HUDEP-2 (cell line): Measurements from ENCODE around the gene CCDC24.

Source experiments
- DNase-seq, 76 experiments: peaks; one replicate each; lab custom pipeline; 2025; ENCODE audit not compliant: unreplicated experiment in 76 of 76; lab: John Stamatoyannopoulos, UW

CCDC24 gene

DNA sequence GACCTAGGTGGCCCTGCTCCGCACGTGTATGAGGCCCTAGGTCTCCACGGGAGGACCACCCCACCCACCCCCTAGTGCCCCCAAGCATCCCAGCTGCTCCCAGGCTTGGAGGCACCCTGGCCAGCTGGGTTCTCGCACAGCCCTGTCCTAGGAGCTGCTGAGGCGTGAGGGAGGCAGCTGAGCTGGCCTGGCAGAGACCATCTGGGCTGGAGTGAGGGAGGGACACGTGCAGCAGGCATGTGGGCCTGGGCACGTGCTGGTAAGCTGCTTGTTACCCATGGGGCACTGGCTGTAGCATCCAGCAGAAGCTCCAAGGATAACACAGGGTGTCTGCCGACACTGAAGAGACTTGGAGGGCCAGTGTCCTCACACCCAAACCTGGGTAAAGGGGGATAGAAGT, 29.8 kb downstream of the CCDC24 start:
- no peak for DNase-seq

DNA sequence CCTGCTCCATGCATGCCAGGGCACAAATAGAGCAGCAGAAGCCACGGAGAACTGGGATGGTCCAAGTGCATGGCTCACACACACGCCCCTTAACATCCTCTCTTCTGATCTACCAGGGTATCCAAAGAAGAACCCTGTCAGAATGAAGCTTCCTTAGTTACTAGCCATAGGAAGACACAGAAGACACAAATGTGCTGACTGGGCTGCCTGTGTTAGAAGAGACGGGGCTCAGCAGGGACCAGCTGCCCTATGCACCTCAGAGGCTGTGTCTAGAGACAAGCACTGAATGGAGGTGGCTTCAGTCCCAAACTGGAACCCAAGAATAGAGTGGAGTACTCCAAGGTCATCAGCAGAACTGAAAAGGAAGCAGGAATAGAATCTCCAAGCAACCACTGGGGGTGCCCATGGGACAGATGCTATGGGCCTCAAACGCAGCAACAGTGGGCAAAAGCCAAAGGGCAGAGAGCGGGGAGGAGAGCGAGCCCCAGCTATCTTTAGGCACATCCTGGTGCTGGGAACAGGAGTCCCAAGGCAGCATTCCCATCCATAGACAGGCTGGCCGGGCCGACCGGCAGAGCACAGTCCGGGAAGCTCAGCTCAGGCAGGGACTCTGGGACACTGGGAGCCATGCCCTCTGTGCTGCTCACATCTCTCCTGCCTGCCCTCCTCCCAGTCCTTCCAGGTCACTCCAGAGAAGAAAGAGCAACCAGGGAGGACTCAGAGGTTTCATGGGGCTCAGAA, 30.4 kb downstream of the CCDC24 start:
- DNase-seq, result no peak

DNA sequence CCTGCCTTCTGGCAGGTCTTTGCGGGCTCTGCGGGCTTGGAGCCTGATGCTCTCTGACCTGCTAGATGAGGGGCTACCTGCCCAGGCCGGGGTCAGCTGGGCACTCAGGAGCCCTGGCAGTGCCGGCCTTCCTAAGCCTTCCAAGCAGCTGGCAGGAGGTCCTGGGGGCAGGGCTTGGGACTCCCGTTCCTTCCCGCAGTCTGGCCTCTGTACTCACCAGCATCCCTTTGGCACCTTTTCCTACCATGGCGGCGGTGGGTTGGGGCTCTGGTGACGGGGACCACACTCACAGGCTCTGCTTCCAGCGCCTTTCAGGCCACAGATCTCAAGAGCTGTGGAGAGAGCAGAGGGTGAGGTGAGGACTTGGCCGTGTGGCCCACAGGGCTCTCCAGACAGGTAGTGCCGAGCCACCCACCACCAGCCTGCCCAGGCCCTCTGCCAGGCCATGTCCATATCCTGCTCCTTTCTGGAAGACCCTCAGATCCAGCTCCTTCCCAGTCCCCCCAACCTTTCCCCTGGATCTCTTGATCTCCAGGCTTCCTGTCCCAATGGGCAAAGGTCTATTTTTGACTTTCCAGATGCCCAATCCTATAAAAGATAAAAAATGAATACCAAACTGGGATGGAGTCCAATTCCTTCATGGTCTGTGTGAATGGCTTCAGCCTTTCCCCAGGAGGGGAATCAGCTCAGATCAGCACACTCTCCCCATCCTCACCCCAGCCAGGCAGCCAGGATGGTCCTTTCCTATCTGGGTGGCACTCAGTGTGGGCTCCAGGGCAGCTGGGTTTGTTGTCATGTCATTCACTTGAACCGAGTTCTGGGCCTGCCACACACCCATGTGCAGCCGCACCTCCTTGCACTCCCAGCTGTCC, 32.9 kb downstream of the CCDC24 start:
- no peak for DNase-seq

DNA sequence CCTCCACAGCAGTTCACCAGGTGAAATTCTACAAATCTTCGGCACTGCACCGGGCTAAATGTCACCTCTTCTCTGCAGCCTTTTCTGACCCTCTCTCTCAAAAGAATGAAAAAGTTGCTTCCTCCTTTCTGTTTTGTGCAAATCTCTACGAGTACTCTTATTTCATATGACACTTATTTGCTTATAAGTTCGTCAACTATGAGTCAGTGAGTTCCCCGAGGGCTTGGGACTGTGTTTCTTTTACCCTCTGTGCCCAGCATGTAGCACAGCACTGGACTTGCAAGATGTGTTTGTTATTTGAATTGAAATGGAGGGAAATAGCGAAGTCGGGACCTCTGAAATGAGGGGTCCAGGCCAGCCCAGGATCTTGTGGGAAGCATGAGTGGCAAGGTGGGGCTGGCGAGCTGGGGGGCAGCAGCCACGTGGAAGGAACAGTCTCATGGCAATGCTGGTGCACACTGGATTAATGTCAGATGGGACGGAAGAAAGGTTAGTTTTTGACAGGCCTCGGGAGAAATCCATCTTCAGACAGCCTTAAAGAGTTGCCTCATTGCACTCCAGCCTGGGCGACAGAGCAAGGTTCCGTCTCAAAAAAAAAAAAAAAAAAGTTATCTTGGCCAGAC, 33.6 kb downstream of the CCDC24 start:
- no peak for DNase-seq

DNA sequence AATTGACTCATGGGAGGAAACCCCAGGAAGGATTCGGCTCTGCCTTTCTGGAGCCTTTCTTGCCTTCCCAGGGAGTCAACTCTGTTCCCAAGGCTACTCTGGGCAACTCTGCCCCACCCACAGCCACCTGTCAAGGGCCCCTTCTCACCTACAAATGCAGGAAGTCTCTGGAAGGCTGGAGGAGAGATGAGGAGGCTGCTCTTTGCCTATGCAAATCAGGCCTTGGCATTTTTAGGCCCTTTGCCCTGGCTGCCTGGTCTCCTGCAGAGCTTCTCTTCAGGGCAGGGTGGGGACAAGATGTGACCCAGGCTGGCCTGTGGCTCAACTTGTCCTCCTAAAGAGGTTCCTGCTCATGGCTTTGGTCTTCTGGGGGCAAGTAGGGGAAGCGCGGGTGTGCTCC, 34.4 kb downstream of the CCDC24 start:
- DNase-seq, result no peak

DNA sequence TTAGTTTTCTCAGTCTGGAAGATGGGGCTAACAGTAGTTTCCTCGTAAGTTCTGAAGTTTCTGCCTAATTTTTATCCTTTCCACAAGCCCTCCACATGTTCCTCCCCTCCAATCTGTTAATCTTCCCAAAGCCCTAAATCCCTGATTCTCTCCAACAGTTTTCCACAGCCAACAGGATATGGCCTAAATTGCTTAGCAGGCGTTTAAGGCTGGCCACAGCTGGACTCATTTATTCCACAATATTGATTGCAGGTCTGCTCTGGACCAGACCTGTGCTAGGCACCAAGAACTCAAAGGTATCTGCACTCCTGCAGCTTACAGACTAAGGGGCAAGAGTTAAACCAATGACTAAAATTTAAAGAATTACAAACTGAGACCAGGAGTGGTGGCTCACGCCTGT, 35.9 kb downstream of the CCDC24 start:
- no peak for DNase-seq

DNA sequence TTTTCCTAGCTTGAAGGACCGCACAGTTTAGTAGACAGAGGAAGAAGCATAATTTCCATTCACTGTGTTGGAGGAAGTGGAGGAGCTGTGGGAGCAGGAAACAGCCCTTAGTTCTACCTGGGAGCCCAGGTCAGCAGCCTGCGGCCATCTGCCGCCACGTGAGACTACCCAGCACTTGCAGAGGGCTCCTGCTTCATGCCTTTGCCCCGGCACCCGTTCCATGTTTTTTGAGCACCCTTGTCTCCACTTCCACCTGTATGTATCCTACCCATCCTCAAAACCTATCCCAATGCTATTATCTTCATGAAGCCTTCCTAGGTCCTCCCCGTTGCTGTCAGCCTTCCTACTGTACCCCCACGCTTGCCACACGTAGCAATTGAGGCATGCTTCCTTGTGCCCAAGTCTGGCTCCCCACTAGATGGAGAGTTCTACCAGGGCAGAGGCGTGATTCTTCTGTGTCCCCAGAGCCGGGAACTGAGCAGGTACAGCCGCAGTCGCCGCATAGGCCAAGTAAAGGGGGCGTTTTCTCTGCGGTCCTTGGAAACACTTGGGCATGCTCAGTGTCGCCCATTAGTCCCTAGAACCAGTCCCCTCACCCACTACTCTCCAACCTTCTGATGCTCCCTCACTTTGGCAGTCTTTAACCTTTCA, 38.0 kb downstream of the CCDC24 start:
- peak in 3 of 76 experiments; percentile 51 to 70 (median 59) for DNase-seq

DNA sequence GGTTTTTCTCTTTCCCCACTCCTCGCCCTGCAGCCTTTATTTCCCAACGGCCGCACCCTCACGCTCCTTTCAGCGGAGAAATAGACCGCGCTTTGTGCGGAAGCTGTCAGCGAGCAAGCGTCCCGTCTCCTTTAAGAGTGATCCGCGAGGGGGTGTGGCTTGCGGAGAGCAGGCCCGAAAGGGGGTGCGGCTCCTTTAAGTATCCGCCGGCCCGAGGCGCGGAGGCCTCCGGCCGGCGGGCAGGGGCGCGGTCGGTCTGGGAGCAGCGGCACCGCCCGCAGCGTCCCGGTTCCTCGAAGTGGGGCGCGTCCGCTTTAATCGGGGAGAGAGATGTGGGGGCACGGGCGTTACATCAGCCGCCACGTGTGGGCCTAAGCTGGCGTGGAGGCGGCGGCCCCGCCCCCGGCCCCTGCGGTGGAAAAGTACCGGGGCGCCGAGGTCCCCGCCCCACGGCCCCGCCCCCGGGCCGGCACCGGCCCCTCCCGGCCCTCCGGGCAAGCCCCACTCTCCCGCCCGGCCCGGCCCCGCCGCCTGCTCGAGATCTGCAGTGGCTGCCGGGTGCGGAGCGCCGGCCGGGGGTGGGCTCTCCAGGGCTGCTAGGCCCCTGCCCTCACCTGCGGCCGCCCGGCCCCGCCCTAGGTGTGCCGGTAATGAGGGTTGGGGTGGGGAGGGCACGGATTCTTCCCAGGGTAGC, 38.7 kb downstream of the CCDC24 start:
- DNase-seq, result peak in 75 of 76 experiments; percentile 20 to 96 (median 90)

DNA sequence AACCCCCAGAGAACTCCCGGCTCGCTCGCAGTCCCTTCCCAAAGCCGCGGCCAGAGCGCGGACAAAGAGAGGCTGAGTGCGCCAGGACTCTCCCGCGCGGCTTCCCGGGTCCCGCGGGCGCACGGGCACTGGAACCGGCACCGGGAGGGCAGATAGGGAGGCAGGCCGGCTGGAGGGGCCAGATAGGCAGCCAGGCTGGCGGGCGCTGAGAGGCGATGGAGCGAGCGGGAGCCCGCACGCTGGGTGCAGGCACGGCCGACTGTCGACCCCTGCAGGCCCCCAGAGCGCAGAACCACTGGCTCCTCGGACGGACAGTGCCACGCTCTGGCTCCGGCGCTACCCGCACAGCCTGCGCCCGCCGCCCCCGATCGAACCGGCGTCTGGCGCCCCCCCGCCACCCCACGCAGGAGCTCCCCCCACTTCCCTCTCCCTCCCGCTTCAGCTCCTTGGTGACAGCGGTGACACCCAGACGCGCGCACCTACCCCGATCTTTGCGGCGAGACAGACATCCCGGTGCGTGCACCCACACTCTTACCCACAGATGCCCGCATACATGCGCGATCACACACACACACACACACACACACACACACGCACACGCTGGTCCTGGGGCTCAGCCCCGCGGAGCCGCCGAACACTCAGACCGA, 39.3 kb downstream of the CCDC24 start:
- peak in 38 of 76 experiments; percentile 11 to 70 (median 44) for DNase-seq

DNA sequence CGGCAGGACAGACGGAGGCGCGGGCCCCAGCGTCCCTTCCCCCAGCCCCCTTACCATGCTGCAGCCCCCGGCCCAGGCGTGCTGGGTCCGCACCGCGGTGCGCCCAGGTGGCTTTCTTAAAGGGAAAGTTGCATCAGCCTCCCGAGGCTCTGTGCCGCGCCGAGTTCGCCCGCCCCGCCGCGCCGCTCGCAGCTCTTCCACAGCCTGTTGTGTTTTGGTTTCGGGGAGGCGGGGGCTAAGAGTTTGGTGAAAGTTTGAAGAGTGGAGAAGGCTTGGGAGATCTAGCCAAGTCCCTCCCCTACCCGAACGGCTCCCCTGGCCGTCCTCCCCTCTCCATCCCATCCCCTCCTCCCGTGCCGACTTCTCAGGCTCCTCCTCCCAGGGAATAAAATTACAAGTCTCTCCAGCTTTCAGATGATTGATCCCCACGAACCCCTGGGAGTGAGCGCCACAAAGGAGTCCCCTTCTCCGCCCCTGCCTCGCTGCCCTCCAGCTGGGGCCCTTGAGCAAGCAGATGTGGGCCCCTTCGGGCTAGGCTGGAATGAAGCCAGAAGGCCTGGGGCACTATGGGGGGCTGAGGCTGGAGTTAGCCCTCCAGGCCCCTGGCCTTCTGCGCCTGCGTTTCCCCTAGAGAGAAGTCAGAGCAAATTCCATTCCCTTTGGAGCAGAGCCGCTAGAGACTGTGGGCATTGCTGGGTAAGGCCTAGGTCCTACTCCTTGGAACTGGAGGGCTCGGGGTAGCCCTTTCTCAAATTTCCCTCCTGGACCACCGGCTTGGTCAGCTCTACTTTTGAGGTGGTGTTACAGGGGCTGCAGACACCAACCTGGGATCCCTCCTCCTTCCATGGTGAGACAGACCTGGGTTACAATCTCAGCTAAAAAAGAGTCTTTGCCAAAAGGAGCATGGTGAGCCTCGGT, 40.1 kb downstream of the CCDC24 start, which contains the start of gene SLC6A9:
Gene SLC6A9, minus strand, starts transcription at position 211 of the 918 bp plus-strand sequence. CDS start 7,185 bp downstream, outside the sequence.
- DNase-seq, result peak in 57 of 76 experiments; percentile 9 to 77 (median 49)

DNA sequence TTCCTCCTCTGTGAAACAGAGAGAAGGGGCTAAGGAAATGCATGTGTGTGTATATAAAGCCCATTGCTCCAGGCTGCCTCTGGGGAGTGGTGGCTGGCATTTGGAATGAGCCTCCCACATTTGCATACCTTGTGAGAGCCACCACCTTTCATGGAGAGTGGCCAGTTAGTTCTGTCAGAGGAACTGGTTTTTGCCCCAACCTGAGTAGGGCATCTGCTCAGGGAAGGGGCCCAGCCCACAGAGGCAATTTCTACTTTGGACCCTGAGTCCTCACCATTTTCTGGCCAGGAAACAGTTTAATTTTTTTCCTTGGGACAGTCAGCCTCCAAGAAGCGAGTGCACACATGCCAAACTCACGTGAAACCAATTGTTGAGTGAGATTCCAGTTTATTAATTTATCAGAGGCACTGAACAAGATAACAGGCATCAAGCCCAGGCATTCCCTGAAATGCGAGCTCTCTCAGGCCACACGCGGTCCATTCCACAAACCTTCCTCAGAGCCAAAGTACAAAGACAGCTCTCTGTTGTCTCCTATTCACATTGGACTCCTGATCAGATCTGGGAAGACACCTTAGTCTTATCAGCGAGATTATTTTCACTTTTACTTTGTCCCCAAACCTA, 40.9 kb downstream of the CCDC24 start:
- peak in 1 of 76 experiments; percentile 9 for DNase-seq

DNA sequence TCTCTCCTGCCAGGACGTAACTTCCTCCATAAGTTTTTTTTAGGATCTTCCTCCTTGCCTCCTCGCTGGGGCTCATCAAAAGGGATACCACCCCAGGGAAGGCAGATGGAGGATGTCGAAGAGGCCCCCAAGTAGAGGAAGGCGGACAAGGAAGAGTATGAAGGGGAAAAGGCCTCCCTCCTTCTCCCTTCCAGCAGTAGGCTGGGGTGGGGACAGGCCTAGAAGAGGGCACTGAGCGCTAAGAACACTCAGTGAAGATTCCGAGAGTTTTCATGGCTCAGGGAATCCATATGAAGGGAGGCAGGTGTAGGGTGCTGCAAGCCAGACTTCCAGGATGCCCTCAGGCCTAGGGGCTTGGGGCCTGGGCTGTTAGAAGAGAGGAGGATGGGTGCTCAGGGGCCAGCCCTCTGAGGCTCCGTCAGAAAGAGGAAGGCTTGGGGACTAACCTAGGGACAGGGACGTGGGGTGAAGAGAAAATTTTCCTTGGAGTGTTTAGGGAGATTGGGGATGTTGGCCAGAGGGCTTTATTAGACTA, 41.7 kb downstream of the CCDC24 start:
- DNase-seq, result no peak

DNA sequence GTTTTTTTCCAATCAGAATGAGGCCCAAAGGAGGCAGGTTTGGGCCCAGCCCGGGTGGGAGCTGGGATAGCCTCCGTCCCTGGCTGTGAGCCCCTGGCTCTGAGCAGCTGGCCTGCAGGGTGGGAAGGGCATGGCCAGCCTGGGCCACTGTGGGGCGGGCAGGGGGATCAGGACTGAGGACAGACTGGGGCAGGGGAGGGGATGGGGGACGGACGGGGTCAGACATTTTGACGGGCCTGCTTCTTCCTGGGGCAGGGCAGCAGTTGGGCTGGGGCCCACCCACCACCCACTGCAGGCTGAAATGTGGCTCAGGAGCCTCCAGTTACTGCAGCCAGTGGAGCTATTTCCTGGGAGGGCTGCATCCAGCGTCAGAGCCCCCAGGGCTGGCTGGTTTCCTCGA, 42.4 kb downstream of the CCDC24 start:
- no peak for DNase-seq

DNA sequence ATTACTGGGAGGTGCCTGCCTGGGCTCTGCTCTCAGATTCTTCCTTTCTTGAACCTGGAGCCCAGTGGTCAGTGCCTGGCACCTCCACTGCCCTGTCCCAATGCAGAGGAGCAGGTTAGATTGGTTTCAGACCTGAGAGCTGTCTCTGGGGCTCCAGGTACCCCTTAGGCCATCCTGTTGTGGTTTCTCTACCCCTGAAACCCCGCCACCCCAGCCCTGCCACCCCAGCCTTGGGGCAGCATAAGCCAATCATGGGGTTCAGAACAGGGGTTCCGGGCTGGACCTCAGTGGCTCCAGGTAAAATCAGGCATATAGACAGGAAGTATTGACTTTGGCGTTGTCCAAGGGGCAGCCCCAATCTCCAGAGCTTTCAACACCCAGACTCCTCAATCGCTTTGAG, 43.0 kb downstream of the CCDC24 start:
- DNase-seq, result peak in 1 of 76 experiments; percentile 40

DNA sequence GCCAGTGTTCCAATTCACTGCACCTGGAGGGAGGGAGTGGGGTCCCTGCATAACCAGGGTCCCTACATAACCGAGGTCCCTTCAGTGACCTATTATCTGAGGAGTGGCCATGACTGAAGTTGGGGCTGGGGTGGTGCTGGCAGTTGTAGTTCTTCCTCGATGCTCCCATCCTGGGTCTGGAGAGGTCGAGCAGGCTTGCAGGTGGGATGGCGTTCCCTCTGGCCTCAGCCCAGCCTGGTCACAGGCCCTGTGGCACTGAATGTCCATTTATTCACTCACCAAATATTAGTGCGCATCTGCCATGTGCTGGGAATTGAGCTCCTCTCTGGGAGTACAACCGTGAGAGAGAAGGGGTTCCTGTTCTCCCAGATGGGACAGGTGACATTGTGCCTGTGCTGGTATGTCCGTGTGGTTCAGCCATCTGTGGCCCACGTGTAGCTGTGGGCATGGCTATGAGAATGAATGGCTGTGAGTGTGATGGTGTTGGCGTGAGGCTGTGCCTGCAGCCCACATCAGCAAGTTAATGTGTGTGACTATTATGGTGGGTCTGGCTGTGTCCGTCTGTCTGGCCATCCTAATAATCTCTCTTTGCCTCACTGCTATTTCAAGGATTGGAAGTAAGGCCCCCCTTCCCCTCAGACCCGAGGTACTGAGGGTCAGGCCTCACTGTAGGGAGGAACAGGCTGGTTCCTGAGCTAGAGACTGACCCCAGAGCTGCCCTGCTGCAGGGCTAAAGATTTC, 43.7 kb downstream of the CCDC24 start:
- DNase-seq, result peak in 3 of 76 experiments; percentile 46 to 64 (median 59)

DNA sequence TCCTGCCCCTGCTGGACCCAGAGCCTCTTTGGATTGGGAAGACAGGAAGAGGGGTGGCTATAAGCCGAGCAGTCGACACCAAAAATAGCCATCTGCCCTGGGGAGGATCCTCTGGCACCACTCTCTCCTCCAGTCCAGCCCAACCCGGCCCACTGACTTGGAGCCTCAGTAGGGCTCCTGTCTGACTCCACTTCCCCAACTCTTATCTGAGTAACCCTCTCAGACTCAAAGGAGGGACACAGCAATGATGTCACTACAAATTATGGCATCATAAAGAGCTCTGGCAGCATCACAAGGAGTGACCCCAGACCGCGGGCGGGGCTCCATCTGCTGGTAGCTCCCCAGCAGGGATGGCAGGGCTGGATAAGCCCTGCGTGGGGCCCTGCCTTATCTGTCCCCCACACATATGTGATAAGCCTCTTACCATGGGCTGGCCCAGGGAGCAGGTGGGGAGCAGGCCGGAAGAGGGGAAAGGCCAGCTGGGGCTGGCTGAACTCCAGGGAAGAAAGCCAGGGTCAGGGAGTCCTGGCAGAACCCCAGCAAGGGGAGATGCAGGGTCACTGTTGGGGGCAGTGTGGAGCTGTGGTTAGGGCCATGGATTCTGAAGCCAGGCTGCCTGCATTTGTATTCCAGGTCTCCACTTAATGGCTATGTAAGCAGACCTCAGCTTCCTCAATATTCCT, 44.5 kb downstream of the CCDC24 start:
- DNase-seq, result peak in 75 of 76 experiments; percentile 80 to 99 (median 95)
